CD14-positive monocyte (primary cell): ENCODE measurements around the gene NTNG1. TPM values are rescaled to one million over a fixed set of nuclear protein-coding genes. Genes with fewer than 3 reads are reported as not detected.

Source experiments
- DNase-seq, 3 donors: peaks; one replicate each; pipeline ENCODE4 v3.0.0-alpha.2; 2011 to 2022
- H2AFZ ChIP-seq: 2 replicates; pipeline ENCODE4 v1.6.0; 2012; ENCODE audit warnings: mild to moderate bottlenecking, low read depth, low read length, inconsistent platforms; ENCODE audit not compliant: insufficient read depth, poor library complexity, severe bottlenecking
- H3K27ac ChIP-seq, 2 donors: 1 replicate in 1 of 2; 2 replicates in 1 of 2; pipeline ENCODE4 v1.5.1; 2012 to 2013; ENCODE audit warnings: low read length in 2 of 2, control low read depth in 1 of 2, inconsistent platforms in 1 of 2, low read depth in 1 of 2, mild to moderate bottlenecking in 1 of 2
- H3K27me3 ChIP-seq, 2 donors: one replicate each; pipeline versions ENCODE4 v1.6.0 to v1.6.1; 2011 to 2013; ENCODE audit warnings: low read length in 2 of 2; ENCODE audit not compliant: control insufficient read depth in 2 of 2, insufficient read depth in 2 of 2
- H3K36me3 ChIP-seq, 2 donors: replicated peaks in 1 of 2; 1 replicate in 1 of 2; 2 replicates in 1 of 2; pipeline versions ENCODE4 v1.5.1 to v1.6.1; 2012 to 2013; ENCODE audit warnings: low read length in 2 of 2, control low read depth in 1 of 2, inconsistent platforms in 1 of 2, mild to moderate bottlenecking in 1 of 2; ENCODE audit not compliant: insufficient read depth in 2 of 2, control insufficient read depth in 1 of 2
- H3K4me1 ChIP-seq, 2 donors: 1 replicate in 1 of 2; 2 replicates in 1 of 2; pipeline versions ENCODE4 v1.5.1 to v1.6.1; 2012 to 2013; ENCODE audit warnings: low read length in 2 of 2, control low read depth in 1 of 2, inconsistent platforms in 1 of 2, mild to moderate bottlenecking in 1 of 2, moderate library complexity in 1 of 2; ENCODE audit not compliant: insufficient read depth in 2 of 2, control insufficient read depth in 1 of 2
- H3K4me2 ChIP-seq: replicated peaks from 2 replicates; pipeline ENCODE3; 2012; ENCODE audit warnings: low read length, moderate library complexity, mild to moderate bottlenecking; ENCODE audit not compliant: poor library complexity, severe bottlenecking; ENCODE audit errors: extremely low read depth
- H3K4me3 ChIP-seq, 3 experiments: fragments of 200-600 bp in 1 of 3; sonication (generic) in 1 of 3; replicated peaks in 1 of 3; 1 replicate in 2 of 3; 2 replicates in 1 of 3; pipeline ENCODE4 v1.5.1; 2011 to 2013; ENCODE audit warnings: low read length in 3 of 3, mild to moderate bottlenecking in 3 of 3, control low read depth in 2 of 3, low read depth in 2 of 3, inconsistent platforms in 1 of 3, moderate library complexity in 1 of 3
- H3K79me2 ChIP-seq: 2 replicates; pipeline ENCODE4 v1.6.0; 2012; ENCODE audit warnings: mild to moderate bottlenecking, control low read depth, inconsistent platforms, low read length, moderate library complexity; ENCODE audit not compliant: insufficient read depth
- H3K9ac ChIP-seq: 2 replicates; pipeline ENCODE4 v1.6.0; 2017; ENCODE audit warnings: low read length, mild to moderate bottlenecking; ENCODE audit not compliant: insufficient read depth, poor library complexity, severe bottlenecking
- H3K9me3 ChIP-seq, 2 donors: replicated peaks in 1 of 2; 1 replicate in 1 of 2; 2 replicates in 1 of 2; pipeline versions ENCODE4 v1.5.1 to v1.6.1; 2012 to 2013; ENCODE audit warnings: low read length in 2 of 2, control low read depth in 1 of 2; ENCODE audit not compliant: control insufficient read depth in 1 of 2, insufficient read depth in 1 of 2
- H4K20me1 ChIP-seq: 2 replicates; pipeline ENCODE4 v1.6.0; 2012; ENCODE audit warnings: mild to moderate bottlenecking, low read length, control low read depth, moderate library complexity; ENCODE audit not compliant: insufficient read depth
- H3K27ac Mint-ChIP-seq, 7 donors: one replicate each; pipeline ENCODE4 v1.8.0; 2020; ENCODE audit warnings: mild to moderate bottlenecking in 7 of 7, mixed read lengths in 7 of 7, moderate library complexity in 6 of 7, inconsistent platforms in 2 of 7
- H3K27me3 Mint-ChIP-seq, 3 donors: one replicate each; pipeline ENCODE4 v1.8.0; 2021 to 2022; ENCODE audit warnings: low read depth in 3 of 3, mild to moderate bottlenecking in 3 of 3, mixed read lengths in 3 of 3, moderate library complexity in 3 of 3, inconsistent platforms in 1 of 3
- H3K36me3 Mint-ChIP-seq, 2 donors: one replicate each; pipeline ENCODE4 v1.8.0; 2020; ENCODE audit warnings: mixed read lengths in 2 of 2, inconsistent platforms in 1 of 2, mild to moderate bottlenecking in 1 of 2
- H3K4me1 Mint-ChIP-seq: one replicate; pipeline ENCODE4 v1.8.0; 2020; ENCODE audit warnings: mild to moderate bottlenecking, mixed read lengths
- H3K4me3 Mint-ChIP-seq, 2 donors: one replicate each; pipeline ENCODE4 v1.8.0; 2020; ENCODE audit warnings: mild to moderate bottlenecking in 2 of 2, mixed read lengths in 2 of 2, moderate library complexity in 1 of 2
- H3K9me3 Mint-ChIP-seq, 7 donors: one replicate each; pipeline ENCODE4 v1.8.0; 2020 to 2022; ENCODE audit warnings: mixed read lengths in 7 of 7, mild to moderate bottlenecking in 6 of 7, moderate library complexity in 6 of 7, inconsistent platforms in 2 of 7
- WGBS: methylation state at CpG from one replicate; pipeline ENCODE4 v1.1.5; 2013; ENCODE audit warnings: missing lambda C conversion rate; ENCODE audit not compliant: insufficient coverage; 5-methylcytosine and 5-hydroxymethylcytosine counted together
- intact Hi-C, 2 donors: fragments of 100-400 bp; cut with micrococcal nuclease; formaldehyde crosslinking; loops; one replicate each; pipeline versions ENCODE4 v1.15.0 to v1.15.1; 2023
- polyA plus RNA-seq, 3 donors: library from polyadenylated mRNA; depleted of rRNA in 1 of 3; unstranded in 2 of 3; stranded (reverse) in 1 of 3; fragments of 300-500 nt in 2 of 3; fragments of >200 nt in 1 of 3; fragmentation: Illumina TruSeq in 2 of 3; gene quantifications; 1 replicate in 2 of 3; 2 replicates in 1 of 3; pipeline ENCODE4 v1.2.3, GENCODE V29; 2012 to 2021
- TF ChIP-seq, protein P1 (sequence below): fragments of 200-600 bp; IDR thresholded peaks from one replicate; pipeline ENCODE4 v1.8.0; 2022; ENCODE audit warnings: antibody characterized with exemption, mild to moderate bottlenecking

NTNG1 gene
- polyA plus RNA-seq, 3 donors: not detected

GRCh38 chr1:107123741-107124140 lies 17.1 kb upstream of the NTNG1 start:
- no peaks in the 10 kb centered on the region for H3K27me3 ChIP-seq
- WGBS: 100% methylated on average over 1 of the region's 1 CpG
- intact Hi-C loops: no loop called here
- H3K27ac ChIP-seq: no peak overlapping the region
- no peak overlapping the region for H2AFZ ChIP-seq
- H3K9me3 ChIP-seq: no peaks in the 10 kb centered on the region
- no peaks in the 10 kb centered on the region for H3K79me2 ChIP-seq
- no peak for DNase-seq
- Mint-ChIP-seq H3K4me1 (no peaks in the 10 kb centered on the region), H3K36me3 (no peaks in the 10 kb centered on the region), H3K9me3 (no peaks in the 10 kb centered on the region), H3K27ac (no peak overlapping the region), H3K4me3 (no peak overlapping the region), H3K27me3 (peaks cover 0 to 4% (median 4%) of the 10 kb centered on the region in 3 donors)
- TF ChIP-seq, protein P1, sequence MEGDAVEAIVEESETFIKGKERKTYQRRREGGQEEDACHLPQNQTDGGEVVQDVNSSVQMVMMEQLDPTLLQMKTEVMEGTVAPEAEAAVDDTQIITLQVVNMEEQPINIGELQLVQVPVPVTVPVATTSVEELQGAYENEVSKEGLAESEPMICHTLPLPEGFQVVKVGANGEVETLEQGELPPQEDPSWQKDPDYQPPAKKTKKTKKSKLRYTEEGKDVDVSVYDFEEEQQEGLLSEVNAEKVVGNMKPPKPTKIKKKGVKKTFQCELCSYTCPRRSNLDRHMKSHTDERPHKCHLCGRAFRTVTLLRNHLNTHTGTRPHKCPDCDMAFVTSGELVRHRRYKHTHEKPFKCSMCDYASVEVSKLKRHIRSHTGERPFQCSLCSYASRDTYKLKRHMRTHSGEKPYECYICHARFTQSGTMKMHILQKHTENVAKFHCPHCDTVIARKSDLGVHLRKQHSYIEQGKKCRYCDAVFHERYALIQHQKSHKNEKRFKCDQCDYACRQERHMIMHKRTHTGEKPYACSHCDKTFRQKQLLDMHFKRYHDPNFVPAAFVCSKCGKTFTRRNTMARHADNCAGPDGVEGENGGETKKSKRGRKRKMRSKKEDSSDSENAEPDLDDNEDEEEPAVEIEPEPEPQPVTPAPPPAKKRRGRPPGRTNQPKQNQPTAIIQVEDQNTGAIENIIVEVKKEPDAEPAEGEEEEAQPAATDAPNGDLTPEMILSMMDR: no peak
- no peaks in the 10 kb centered on the region for H3K4me1 ChIP-seq
- no peaks in the 10 kb centered on the region for H4K20me1 ChIP-seq
- H3K9ac ChIP-seq: no peak overlapping the region
- H3K4me2 ChIP-seq: no peak overlapping the region
- no peaks in the 10 kb centered on the region for H3K36me3 ChIP-seq
- H3K4me3 ChIP-seq: no peak overlapping the region

DNA sequence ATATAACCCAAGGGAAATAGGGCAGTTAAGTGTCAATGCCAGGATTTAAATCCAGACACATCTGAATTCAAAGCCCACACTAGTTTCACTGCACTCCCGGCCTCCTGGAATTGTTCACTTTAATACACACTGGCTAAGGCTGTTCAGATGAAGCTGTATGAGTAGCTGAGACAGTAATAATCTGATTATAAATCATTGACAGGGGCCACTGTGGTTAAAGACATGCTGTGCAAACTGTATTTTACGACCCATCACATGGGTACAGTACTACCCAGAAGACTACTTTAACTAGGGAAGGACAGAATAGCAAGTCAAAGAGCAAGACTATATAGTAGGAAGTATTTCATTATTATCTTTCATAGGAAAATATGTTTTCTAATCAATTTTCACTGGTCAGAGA lies 16.1 kb upstream of the NTNG1 start:
- Histone ChIP-seq H3K27ac (no peak overlapping the region), H3K27me3 (no peaks in the 10 kb centered on the region), H3K79me2 (no peaks in the 10 kb centered on the region), H3K4me1 (no peaks in the 10 kb centered on the region), H3K4me3 (no peak overlapping the region), H4K20me1 (no peaks in the 10 kb centered on the region), H3K4me2 (no peak overlapping the region), H2AFZ (no peak overlapping the region), H3K9ac (no peak overlapping the region), H3K9me3 (no peaks in the 10 kb centered on the region), H3K36me3 (no peaks in the 10 kb centered on the region)
- Mint-ChIP-seq H3K36me3 (no peaks in the 10 kb centered on the region), H3K4me3 (no peak overlapping the region), H3K27me3 (peaks cover 0 to 7% (median 7%) of the 10 kb centered on the region in 3 donors), H3K27ac (no peak overlapping the region), H3K4me1 (no peaks in the 10 kb centered on the region), H3K9me3 (no peaks in the 10 kb centered on the region)
- no CpG with 5 or more reads among the region's 2 CpGs for WGBS
- intact Hi-C loops: no loop called here
- TF ChIP-seq, protein P1: no peak
- no peak for DNase-seq
